Measurements from ENCODE around the gene TRIM49D1. TPM values are rescaled to one million over a fixed set of nuclear protein-coding genes. Genes with fewer than 3 reads are reported as not detected.
"Not testable (repeated sequence)": the region's sequence is repeated elsewhere in the genome, so short reads cannot be mapped to it uniquely, and the experiment has no call there.

Gene TRIM49D1
- total RNA-seq (not detected), polyA plus RNA-seq (not detected), total RNA-seq (0 reads per million in 6 experiments)

- no peaks in the 10 kb centered on the region for H3K9me3 Mint-ChIP-seq
- no peak for DNase-seq
- no peak within 1 kb of the TSS for H3K4me3 Mint-ChIP-seq
- no peaks in the 10 kb centered on the region for H3K4me1 Mint-ChIP-seq
- H3K27me3 Mint-ChIP-seq: peaks cover 0 to 1% (median 0%) of the 10 kb centered on the region in 5 donors
- no peaks in the 10 kb centered on the region for H3K36me3 Mint-ChIP-seq
- POLR2A ChIA-PET: no interaction called here
- no peak within 1 kb of the TSS for H3K27ac Mint-ChIP-seq
- ATAC-seq: no peak
Measured at GRCh38 chr11:89922195-89922660, at the start of gene TRIM49D1. TSS of gene TRIM49D1 (minus strand) at chr11:89922245. CDS start at chr11:89917710, 4,535 bp downstream.

GRCh38 chr11:89965737-89966136 is 43.7 kb upstream of the TRIM49D1 start, which contains the start of gene TRIM64:
TSS of gene TRIM64 (plus strand) at chr11:89966037. CDS start at chr11:89968504, 2,467 bp downstream.
- H3K9me3 Mint-ChIP-seq, H3K4me3 Mint-ChIP-seq, H3K27ac Mint-ChIP-seq, ATAC-seq, H3K4me1 Mint-ChIP-seq, H3K27me3 Mint-ChIP-seq, H3K36me3 Mint-ChIP-seq, POLR2A ChIA-PET, DNase-seq: not testable (repeated sequence)

- H3K36me3 Mint-ChIP-seq, ATAC-seq, DNase-seq, H3K4me1 Mint-ChIP-seq, H3K4me3 Mint-ChIP-seq, H3K27me3 Mint-ChIP-seq, H3K9me3 Mint-ChIP-seq, POLR2A ChIA-PET, H3K27ac Mint-ChIP-seq: not testable (repeated sequence)
Measured at GRCh38 chr11:89960833-89961232, 38.8 kb upstream of the TRIM49D1 start.

- H3K4me3 Mint-ChIP-seq, H3K9me3 Mint-ChIP-seq, ATAC-seq, H3K36me3 Mint-ChIP-seq, H3K27ac Mint-ChIP-seq, H3K4me1 Mint-ChIP-seq, POLR2A ChIA-PET, H3K27me3 Mint-ChIP-seq, DNase-seq: not testable (repeated sequence)
Measured at GRCh38 chr11:89923764-89924163, 1.7 kb upstream of the TRIM49D1 start, which contains the start of gene TRIM49D2. TSS of gene TRIM49D2 (plus strand) at chr11:89924064. CDS start at chr11:89926762, 2,698 bp downstream.

GRCh38 chr11:89900809-89901208 is 21.2 kb downstream of the TRIM49D1 start:
- H3K4me1 Mint-ChIP-seq, POLR2A ChIA-PET, DNase-seq, H3K27me3 Mint-ChIP-seq, H3K4me3 Mint-ChIP-seq, H3K36me3 Mint-ChIP-seq, ATAC-seq, H3K9me3 Mint-ChIP-seq, H3K27ac Mint-ChIP-seq: not testable (repeated sequence)

- H3K4me1 Mint-ChIP-seq, H3K27me3 Mint-ChIP-seq, H3K27ac Mint-ChIP-seq, H3K9me3 Mint-ChIP-seq, H3K4me3 Mint-ChIP-seq, ATAC-seq, DNase-seq, POLR2A ChIA-PET, H3K36me3 Mint-ChIP-seq: not testable (repeated sequence)
Measured at GRCh38 chr11:89893245-89893644, 28.8 kb downstream of the TRIM49D1 start.

- DNase-seq, ATAC-seq, H3K9me3 Mint-ChIP-seq, POLR2A ChIA-PET, H3K27ac Mint-ChIP-seq, H3K36me3 Mint-ChIP-seq, H3K4me3 Mint-ChIP-seq, H3K4me1 Mint-ChIP-seq, H3K27me3 Mint-ChIP-seq: not testable (repeated sequence)
Measured at GRCh38 chr11:89877511-89877910, 44.5 kb downstream of the TRIM49D1 start.

- peak in 1 of 10 donors; percentile 6 for DNase-seq
- H3K27me3 Mint-ChIP-seq: not testable (repeated sequence)
Measured at GRCh38 chr11:89872588-89872987, 49.5 kb downstream of the TRIM49D1 start.

GRCh38 chr11:89865223-89865622 is 56.8 kb downstream of the TRIM49D1 start:
- H3K27me3 Mint-ChIP-seq, H3K4me3 Mint-ChIP-seq, H3K36me3 Mint-ChIP-seq, ATAC-seq, H3K4me1 Mint-ChIP-seq, POLR2A ChIA-PET, H3K9me3 Mint-ChIP-seq, H3K27ac Mint-ChIP-seq: not testable (repeated sequence)
- DNase-seq: peak in 1 of 10 donors; percentile 35

More at GRCh38 chr11:89872588-89872987, 49.5 kb downstream of the TRIM49D1 start:
- H3K36me3 Mint-ChIP-seq, H3K4me3 Mint-ChIP-seq, H3K9me3 Mint-ChIP-seq, H3K27ac Mint-ChIP-seq, H3K4me1 Mint-ChIP-seq, ATAC-seq, POLR2A ChIA-PET: not testable (repeated sequence)

- ATAC-seq, H3K9me3 Mint-ChIP-seq, H3K27ac Mint-ChIP-seq, POLR2A ChIA-PET, H3K4me1 Mint-ChIP-seq, H3K36me3 Mint-ChIP-seq, H3K27me3 Mint-ChIP-seq, H3K4me3 Mint-ChIP-seq: not testable (repeated sequence)
- peak in 1 of 10 donors; percentile 42 for DNase-seq
Measured at GRCh38 chr11:89863906-89864704, 57.9 kb downstream of the TRIM49D1 start.

Other genes with a start within 250 kb of the TRIM49D1 start
- gene TRIM77, start 211.9 kb downstream of the TRIM49D1 start, total RNA-seq: not detected
- not detected for gene TRIM77, start 211.9 kb downstream of the TRIM49D1 start, polyA plus RNA-seq
- not detected for gene TRIM49, start 113.7 kb downstream of the TRIM49D1 start, total RNA-seq
- gene TRIM49, start 113.7 kb downstream of the TRIM49D1 start, polyA plus RNA-seq: not detected
- not detected for gene TRIM64B, start 43.8 kb downstream of the TRIM49D1 start, total RNA-seq
- not detected for gene TRIM64B, start 43.8 kb downstream of the TRIM49D1 start, polyA plus RNA-seq
- gene TRIM49D2, start 1.8 kb upstream of the TRIM49D1 start, total RNA-seq: not detected
- gene TRIM49D2, start 1.8 kb upstream of the TRIM49D1 start, polyA plus RNA-seq: not detected
- not detected for gene TRIM64, start 43.8 kb upstream of the TRIM49D1 start, total RNA-seq
- not detected for gene TRIM64, start 43.8 kb upstream of the TRIM49D1 start, polyA plus RNA-seq
- gene TRIM49C, start 108.9 kb upstream of the TRIM49D1 start, total RNA-seq: not detected
- not detected for gene TRIM49C, start 108.9 kb upstream of the TRIM49D1 start, polyA plus RNA-seq
- gene UBTFL1, start 163.7 kb upstream of the TRIM49D1 start, total RNA-seq: not detected
- not detected for gene UBTFL1, start 163.7 kb upstream of the TRIM49D1 start, polyA plus RNA-seq
- gene NAALAD2, start 212.4 kb upstream of the TRIM49D1 start, total RNA-seq: not detected
- not detected for gene NAALAD2, start 212.4 kb upstream of the TRIM49D1 start, polyA plus RNA-seq